Aorta (tissue), 5 donors: ENCODE measurements around the gene TLR2. TPM values are rescaled to one million over a fixed set of nuclear protein-coding genes. Genes with fewer than 3 reads are reported as not detected.

Source experiments
- ATAC-seq: fragments of 200-7000 bp; cut with Tn5 transposase; one replicate; pipeline ENCODE4 v1.9.1; 2022; ENCODE audit warnings: moderate library complexity; ENCODE audit not compliant: low FRiP score
- DNase-seq, 2 donors: peaks; one replicate each; pipeline ENCODE4 v3.0.0-alpha.2; 2020
- H3K27ac ChIP-seq, 2 donors: one replicate each; pipeline ENCODE4 v1.5.1; 2013; ENCODE audit warnings: low read length in 2 of 2, mild to moderate bottlenecking in 2 of 2, moderate library complexity in 2 of 2, control low read depth in 1 of 2, inconsistent platforms in 1 of 2, low read depth in 1 of 2
- H3K27me3 ChIP-seq, 2 donors: one replicate each; pipeline ENCODE4 v1.6.1; 2013; ENCODE audit warnings: control low read depth in 1 of 2, low read length in 1 of 2, mild to moderate bottlenecking in 1 of 2, moderate library complexity in 1 of 2; ENCODE audit not compliant: insufficient read depth in 2 of 2, control insufficient read depth in 1 of 2
- H3K36me3 ChIP-seq, 2 donors: one replicate each; pipeline ENCODE4 v1.6.1; 2013; ENCODE audit warnings: control low read depth in 1 of 2, low read length in 1 of 2, mild to moderate bottlenecking in 1 of 2; ENCODE audit not compliant: insufficient read depth in 2 of 2, control insufficient read depth in 1 of 2
- H3K4me1 ChIP-seq, 2 donors: one replicate each; pipeline ENCODE4 v1.6.1; 2013; ENCODE audit warnings: low read length in 2 of 2, control low read depth in 1 of 2, mild to moderate bottlenecking in 1 of 2, moderate library complexity in 1 of 2; ENCODE audit not compliant: insufficient read depth in 2 of 2, control insufficient read depth in 1 of 2
- H3K4me3 ChIP-seq, 2 donors: one replicate each; pipeline ENCODE4 v1.5.1; 2013; ENCODE audit warnings: low read length in 2 of 2, control low read depth in 1 of 2, mild to moderate bottlenecking in 1 of 2
- H3K9me3 ChIP-seq: one replicate; pipeline ENCODE4 v1.6.1; 2013; ENCODE audit warnings: mild to moderate bottlenecking, low read length; ENCODE audit not compliant: control insufficient read depth
- WGBS, 2 donors: extraction: QIAGEN DNeasy Blood & Tissue Kit; methylation state at CpG; one replicate each; pipeline ENCODE4 v1.1.7; 2013; 5-methylcytosine and 5-hydroxymethylcytosine counted together
- intact Hi-C, 2 donors: fragments of 100-400 bp; cut with DNase I; formaldehyde crosslinking; loops; one replicate each; pipeline versions ENCODE4 v1.14.2 to v1.15.0; 2022
- long read RNA-seq, 2 donors: library from polyadenylated mRNA; unstranded; transcript quantifications; one replicate each; pipeline ENCODE4 v2.0.0, GENCODE V29; 2020 to 2021
- polyA plus RNA-seq, 2 donors: library from polyadenylated mRNA; stranded (reverse); fragments of 200-250 nt; gene quantifications; one replicate each; pipeline ENCODE4 v1.2.3, GENCODE V29; 2013
- total RNA-seq, 2 donors: library from RNA; stranded (reverse); fragmentation: NEBNext Ultra II Directional; extraction: Animal tissue kit (Norgen Biotek cat#: 25700); gene quantifications; one replicate each; pipeline ENCODE4 v1.2.1, GENCODE V29; 2021
- donor health status: healthy with polysubstance abuse.
- donor health status: Bipolar disorder and iron deficiency.
- donor health status: DM: no; HTN: no; CAD: no.
- donor health status: DM: no; HTN: no; CAD: no.
- donor health status: DM: yes; HTN: yes; CAD: no.

Gene TLR2
- total RNA-seq = 10 to 100 TPM; 49.9 to 55.7 TPM
- polyA plus RNA-seq = 10 to 100 TPM in 1 of 2 donors, 1 to 10 TPM in 1; 6.1 to 12.8 TPM
- long read RNA-seq, donor 1, full-length matches to known transcripts = 17 of 24 reads
- long read RNA-seq, donor 1, partial matches to known transcripts = 1 of 24 reads
- long read RNA-seq, donor 1, other reads (novel, unspliced or antisense) = 6 of 24 reads
- long read RNA-seq, donor 2, full-length matches to known transcripts = 15 of 18 reads
- long read RNA-seq, donor 2, partial matches to known transcripts = 0 of 18 reads
- long read RNA-seq, donor 2, other reads (novel, unspliced or antisense) = 3 of 18 reads

DNA sequence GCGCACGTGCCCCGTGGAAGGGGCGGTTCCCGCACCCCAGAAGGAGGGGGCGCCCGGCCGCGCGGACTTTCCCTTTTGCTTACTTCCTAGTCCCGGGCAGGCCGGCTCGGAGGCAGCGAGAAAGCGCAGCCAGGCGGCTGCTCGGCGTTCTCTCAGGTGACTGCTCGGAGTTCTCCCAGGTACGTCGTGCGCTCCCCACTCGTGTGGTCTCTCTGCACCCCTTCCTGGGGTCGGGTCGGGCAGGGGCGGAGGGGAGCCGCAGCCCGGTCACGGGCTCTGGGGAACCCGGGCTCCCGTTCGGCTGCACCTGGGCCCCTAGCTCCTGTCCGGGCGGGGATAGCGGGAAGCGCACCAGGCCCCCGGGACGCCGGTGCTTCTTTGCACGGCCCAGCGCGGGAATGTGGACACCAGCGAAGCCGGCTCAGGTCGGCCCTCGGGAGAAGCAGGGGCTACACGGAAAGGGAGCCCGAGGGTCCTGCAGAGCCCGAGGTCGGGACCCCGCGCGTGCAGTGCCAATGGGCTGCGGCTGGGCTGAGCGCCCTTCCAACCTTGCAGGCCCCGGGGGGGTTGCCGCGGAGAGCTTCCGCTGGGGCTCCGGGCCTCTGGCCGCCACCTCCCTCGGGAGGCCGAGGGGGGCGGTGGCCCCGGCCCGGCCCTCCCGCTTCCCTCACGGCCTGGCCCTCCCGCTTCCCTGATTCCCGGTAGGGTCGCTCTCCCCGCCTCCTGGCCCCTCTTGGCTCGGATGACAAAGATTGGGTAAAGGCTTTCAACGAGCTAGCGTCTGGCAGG, at the start of gene TLR2:
TSS of gene TLR2 (plus strand) at position 99 of the 789 bp plus-strand sequence. CDS start 18,628 bp downstream, outside the sequence.
- Histone ChIP-seq H3K27me3 (no peaks in the 10 kb centered on the region), H3K36me3 (no peaks in the 10 kb centered on the region), H3K4me3 (peak within 1 kb of the TSS; percentile 31 to 65), H3K27ac (no peak within 1 kb of the TSS), H3K4me1 (no peaks in the 10 kb centered on the region), H3K9me3 (peaks cover 1% of the 10 kb centered on the region)
- intact Hi-C loops = loop anchor here (5.0 kb wide), 1 partner anchor 37 kb away; no protein-coding TSS in a partner anchor
- WGBS, 2 donors = 0% methylated on average over 54 to 75 of the region's 75 CpGs
- DNase-seq (peak; percentile 91 to 92), ATAC-seq (peak; percentile 92)

DNA sequence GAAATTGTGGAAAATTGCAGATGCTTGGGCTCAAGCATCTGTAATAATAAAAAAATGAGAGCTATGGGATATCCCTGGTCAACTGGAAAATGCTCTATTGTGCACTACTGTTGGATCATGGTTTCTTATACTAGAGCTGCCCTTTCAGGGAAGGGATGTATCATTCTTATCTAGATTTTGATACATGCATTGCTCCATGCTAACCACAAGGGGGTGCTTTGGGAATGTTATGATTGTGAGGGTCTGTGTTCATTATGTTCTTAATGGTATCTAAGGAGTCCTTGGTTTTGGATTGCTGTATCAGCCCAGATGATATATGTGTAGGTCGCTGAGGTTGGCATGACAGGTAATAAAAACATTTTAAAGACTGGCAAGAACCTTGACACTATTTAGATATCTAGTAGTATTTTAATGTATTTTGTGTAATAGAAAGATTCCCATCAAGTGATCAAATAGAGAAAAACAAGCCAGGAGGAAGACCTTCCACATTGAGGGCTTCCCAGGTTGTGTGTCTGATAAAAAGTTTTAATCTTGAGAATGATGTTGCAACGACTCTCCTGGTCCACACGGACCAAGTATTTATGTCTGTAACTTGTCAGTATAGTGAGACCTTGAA, 49.2 kb upstream of the TLR2 start:
- H3K9me3 ChIP-seq = no peaks in the 10 kb centered on the region

DNA sequence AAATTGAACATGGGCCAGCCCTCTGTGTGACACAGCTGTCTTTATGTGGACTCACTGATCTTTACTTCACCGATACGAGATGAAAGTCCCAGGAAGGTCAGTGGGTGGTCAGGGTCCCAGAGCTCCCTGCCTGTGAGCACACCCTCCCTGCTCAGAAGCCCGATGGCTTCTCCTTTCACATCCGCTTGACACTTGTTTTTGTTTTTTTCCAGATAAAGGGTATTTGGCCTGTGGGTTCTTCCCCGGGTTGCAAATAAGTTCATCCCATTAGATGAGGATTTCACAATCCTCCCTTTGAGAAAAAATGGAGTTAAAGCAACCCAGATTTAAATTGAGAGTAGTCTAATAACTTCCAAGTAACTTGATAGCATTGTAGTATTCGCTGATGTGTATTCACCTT, 48.2 kb upstream of the TLR2 start:
- no peaks in the 10 kb centered on the region for H3K9me3 ChIP-seq
- peaks cover 0 to 8% of the 10 kb centered on the region in 2 donors for H3K36me3 ChIP-seq
- H3K4me3 ChIP-seq = no peak overlapping the region
- H3K27me3 ChIP-seq = no peaks in the 10 kb centered on the region
- ATAC-seq = no peak
- no peak overlapping the region for H3K27ac ChIP-seq
- intact Hi-C loops = loop anchor here (2.0 kb wide), 2 partner anchors 113 to 115 kb away; no protein-coding TSS in a partner anchor
- DNase-seq = no peak
- 85 to 87% methylated on average over 6 of the region's 6 CpGs for WGBS, 2 donors
- H3K4me1 ChIP-seq = no peaks in the 10 kb centered on the region

More for the DNA sequence above, 49.2 kb upstream of the TLR2 start:
- WGBS, 2 donors = 69 to 73% methylated on average over 3 of the region's 3 CpGs
- no peaks in the 10 kb centered on the region for H3K4me1 ChIP-seq
- no peak overlapping the region for H3K27ac ChIP-seq
- peaks cover 0 to 14% of the 10 kb centered on the region in 2 donors for H3K36me3 ChIP-seq
- intact Hi-C loops = loop anchor here (2.0 kb wide), 2 partner anchors 114 to 116 kb away; no protein-coding TSS in a partner anchor
- H3K4me3 ChIP-seq = no peak overlapping the region
- H3K27me3 ChIP-seq = no peaks in the 10 kb centered on the region
- DNase-seq (no peak), ATAC-seq (no peak)

- Histone ChIP-seq H3K9me3 (no peaks in the 10 kb centered on the region), H3K27me3 (no peaks in the 10 kb centered on the region), H3K27ac (no peak overlapping the region), H3K4me3 (no peak overlapping the region), H3K4me1 (no peaks in the 10 kb centered on the region), H3K36me3 (peaks cover 0 to 4% of the 10 kb centered on the region in 2 donors)
- intact Hi-C loops = no loop called here
- WGBS, 2 donors = 89 to 91% methylated on average over 3 of the region's 3 CpGs
- DNase-seq (no peak), ATAC-seq (no peak)
Observed at GRCh38 chr4:153637201-153637600, 46.9 kb upstream of the TLR2 start.

DNA sequence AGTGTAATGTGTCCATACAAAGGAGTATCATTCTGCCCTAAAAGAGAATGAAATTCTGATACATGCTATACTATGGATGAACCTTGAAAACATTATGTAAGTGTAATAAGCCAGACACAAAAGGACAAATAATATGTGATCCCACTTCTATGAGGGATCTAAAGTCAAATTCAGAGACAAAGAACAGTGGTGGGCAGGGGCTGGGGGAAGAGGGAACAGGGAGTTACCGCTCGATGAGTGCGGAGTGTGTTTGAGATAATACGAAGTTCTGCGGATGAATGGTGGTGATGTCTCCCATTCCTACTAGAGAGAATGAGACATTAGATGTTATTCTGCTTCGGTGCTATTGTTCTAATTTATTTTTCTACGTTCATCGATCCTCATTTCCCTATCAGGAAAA, 46.1 kb upstream of the TLR2 start:
- intact Hi-C loops = no loop called here
- Histone ChIP-seq H3K27me3 (no peaks in the 10 kb centered on the region), H3K36me3 (peaks cover 0 to 4% of the 10 kb centered on the region in 2 donors), H3K27ac (no peak overlapping the region), H3K9me3 (no peaks in the 10 kb centered on the region), H3K4me3 (no peak overlapping the region), H3K4me1 (no peaks in the 10 kb centered on the region)
- ATAC-seq (no peak), DNase-seq (no peak)
- 92 to 94% methylated on average over 8 of the region's 8 CpGs for WGBS, 2 donors

- Histone ChIP-seq H3K4me3 (no peak overlapping the region), H3K36me3 (peaks cover 0 to 2% of the 10 kb centered on the region in 2 donors), H3K27ac (no peak overlapping the region), H3K4me1 (no peaks in the 10 kb centered on the region), H3K9me3 (no peaks in the 10 kb centered on the region), H3K27me3 (no peaks in the 10 kb centered on the region)
- 78 to 91% methylated on average over 3 of the region's 3 CpGs for WGBS, 2 donors
- intact Hi-C loops = no loop called here
- no peak for ATAC-seq
- no peak for DNase-seq
Observed at GRCh38 chr4:153638999-153639398, 45.1 kb upstream of the TLR2 start.

- Histone ChIP-seq H3K4me3 (no peak overlapping the region), H3K27ac (no peak overlapping the region), H3K9me3 (peaks cover under 1% of the 10 kb centered on the region), H3K4me1 (no peaks in the 10 kb centered on the region), H3K27me3 (no peaks in the 10 kb centered on the region), H3K36me3 (no peaks in the 10 kb centered on the region)
- WGBS, 2 donors = 85 to 88% methylated on average over 23 of the region's 23 CpGs
- ATAC-seq (no peak), DNase-seq (no peak)
- intact Hi-C loops = no loop called here
Observed at GRCh38 chr4:153639833-153640802, 44.0 kb upstream of the TLR2 start.

DNA sequence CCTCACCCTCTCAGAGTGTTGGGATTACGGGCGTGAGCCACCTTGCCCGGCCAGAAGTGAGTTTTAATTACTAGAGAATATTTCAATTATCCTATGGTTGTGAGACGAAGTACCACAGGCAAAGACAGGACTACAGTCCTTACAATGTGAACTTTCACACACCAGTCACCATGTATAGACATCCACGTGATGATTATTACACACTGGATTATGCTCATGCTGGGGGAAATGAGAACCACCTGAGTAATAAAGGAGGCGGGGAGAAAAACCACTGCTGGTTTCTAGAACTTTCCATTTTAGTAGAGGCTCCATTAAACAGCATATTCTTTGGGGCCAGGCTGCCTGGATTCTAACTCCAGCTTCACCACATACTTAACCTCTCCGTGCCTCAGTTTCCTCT, 42.5 kb upstream of the TLR2 start:
- peaks cover 2% of the 10 kb centered on the region for H3K9me3 ChIP-seq
- H3K4me1 ChIP-seq = no peaks in the 10 kb centered on the region
- no peak overlapping the region for H3K4me3 ChIP-seq
- no peak for ATAC-seq
- H3K27ac ChIP-seq = no peak overlapping the region
- intact Hi-C loops = no loop called here
- 78 to 88% methylated on average over 7 of the region's 7 CpGs for WGBS, 2 donors
- H3K27me3 ChIP-seq = no peaks in the 10 kb centered on the region
- no peaks in the 10 kb centered on the region for H3K36me3 ChIP-seq
- no peak for DNase-seq
